Colonic mucosa (tissue), 4 donors: ENCODE measurements around the gene SUSD5. TPM values are rescaled to one million over a fixed set of nuclear protein-coding genes. Genes with fewer than 3 reads are reported as not detected.

ENCODE experiments used
- DNase-seq: peaks from one replicate; pipeline ENCODE4 v3.0.0-alpha.2; 2020
- H3K27ac ChIP-seq: fragments of 200-600 bp; one replicate; pipeline ENCODE4 v1.8.0; 2021
- H3K27me3 ChIP-seq: fragments of 200-600 bp; one replicate; pipeline ENCODE4 v1.8.0; 2021
- H3K36me3 ChIP-seq: fragments of 200-600 bp; one replicate; pipeline ENCODE4 v1.8.0; 2021
- H3K4me1 ChIP-seq: fragments of 200-600 bp; one replicate; pipeline ENCODE4 v1.8.0; 2021; ENCODE audit warnings: mild to moderate bottlenecking
- H3K4me3 ChIP-seq: fragments of 200-600 bp; one replicate; pipeline ENCODE4 v1.8.0; 2021
- H3K9ac ChIP-seq, 2 donors: one replicate each; pipeline ENCODE4 v1.7.0; 2013; ENCODE audit warnings: control low read depth in 2 of 2, low read depth in 2 of 2, low read length in 2 of 2
- H3K9me3 ChIP-seq: fragments of 200-600 bp; one replicate; pipeline ENCODE4 v1.8.0; 2021
- CTCF ChIP-seq: fragments of 200-600 bp; IDR thresholded peaks from one replicate; pipeline ENCODE4 v1.8.0; 2022; ENCODE audit warnings: antibody characterized with exemption, mild to moderate bottlenecking
- intact Hi-C: fragments of 100-400 bp; cut with DNase I; formaldehyde crosslinking; loops from one replicate; pipeline ENCODE4 v1.14.1; 2022
- total RNA-seq, 2 donors: library from RNA; stranded (reverse); fragmentation: NEBNext Ultra II Directional in 1 of 2; extraction: Animal tissue kit (Norgen Biotek cat#: 25700) in 1 of 2; gene quantifications; one replicate each; pipeline ENCODE4 v1.2.1, GENCODE V29; 2021
- donor health status: healthy.
- donor health status: DM: no; HTN: no; CAD: no.
- donor health status: DM: no; HTN: no; CAD: no.

SUSD5 gene
- total RNA-seq, 2 donors from 2014 or later = 0.17 to 0.35 TPM

GRCh38 chr3:33159981-33160380 lies 58.6 kb downstream of the SUSD5 start:
- H3K4me1 ChIP-seq = no peaks in the 10 kb centered on the region
- no peak for TF ChIP-seq CTCF
- H3K9me3 ChIP-seq = no peaks in the 10 kb centered on the region
- no peak overlapping the region for H3K27ac ChIP-seq
- no peaks in the 10 kb centered on the region for H3K27me3 ChIP-seq
- no peaks in the 10 kb centered on the region for H3K36me3 ChIP-seq
- H3K9ac ChIP-seq = no peak overlapping the region
- DNase-seq = no peak
- intact Hi-C loops = no loop called here
- no peak overlapping the region for H3K4me3 ChIP-seq

GRCh38 chr3:33159234-33159633 lies 59.4 kb downstream of the SUSD5 start:
- no peak overlapping the region for H3K27ac ChIP-seq
- H3K4me3 ChIP-seq = no peak overlapping the region
- H3K27me3 ChIP-seq = no peaks in the 10 kb centered on the region
- no peak for DNase-seq
- no peak overlapping the region for H3K9ac ChIP-seq
- H3K4me1 ChIP-seq = no peaks in the 10 kb centered on the region
- TF ChIP-seq CTCF = no peak
- intact Hi-C loops = no loop called here
- H3K36me3 ChIP-seq = no peaks in the 10 kb centered on the region
- no peaks in the 10 kb centered on the region for H3K9me3 ChIP-seq

- no peak for DNase-seq
- H3K4me1 ChIP-seq = no peaks in the 10 kb centered on the region
- no peaks in the 10 kb centered on the region for H3K9me3 ChIP-seq
- no peak overlapping the region for H3K9ac ChIP-seq
- no peak for TF ChIP-seq CTCF
- H3K27ac ChIP-seq = no peak overlapping the region
- no peaks in the 10 kb centered on the region for H3K27me3 ChIP-seq
- intact Hi-C loops = no loop called here
- H3K4me3 ChIP-seq = no peak overlapping the region
- no peaks in the 10 kb centered on the region for H3K36me3 ChIP-seq
These were observed 63.3 kb downstream of the SUSD5 start for GRCh38 chr3:33155301-33155700.

- Histone ChIP-seq H3K27me3 (no peaks in the 10 kb centered on the region), H3K9ac (no peak overlapping the region), H3K4me1 (no peaks in the 10 kb centered on the region), H3K36me3 (no peaks in the 10 kb centered on the region), H3K27ac (no peak overlapping the region), H3K9me3 (no peaks in the 10 kb centered on the region), H3K4me3 (no peak overlapping the region)
- TF ChIP-seq CTCF = no peak
- no peak for DNase-seq
- intact Hi-C loops = no loop called here
These were observed 64.8 kb downstream of the SUSD5 start for GRCh38 chr3:33153782-33154181.

- Histone ChIP-seq H3K36me3 (no peaks in the 10 kb centered on the region), H3K4me3 (no peak overlapping the region), H3K27ac (no peak overlapping the region), H3K27me3 (no peaks in the 10 kb centered on the region), H3K9ac (no peak overlapping the region), H3K9me3 (no peaks in the 10 kb centered on the region), H3K4me1 (no peaks in the 10 kb centered on the region)
- intact Hi-C loops = no loop called here
- no peak for TF ChIP-seq CTCF
- DNase-seq = no peak
These were observed 65.9 kb downstream of the SUSD5 start for GRCh38 chr3:33152363-33153360.
